ENCODE results near the gene IQGAP2.

Gene IQGAP2

DNA sequence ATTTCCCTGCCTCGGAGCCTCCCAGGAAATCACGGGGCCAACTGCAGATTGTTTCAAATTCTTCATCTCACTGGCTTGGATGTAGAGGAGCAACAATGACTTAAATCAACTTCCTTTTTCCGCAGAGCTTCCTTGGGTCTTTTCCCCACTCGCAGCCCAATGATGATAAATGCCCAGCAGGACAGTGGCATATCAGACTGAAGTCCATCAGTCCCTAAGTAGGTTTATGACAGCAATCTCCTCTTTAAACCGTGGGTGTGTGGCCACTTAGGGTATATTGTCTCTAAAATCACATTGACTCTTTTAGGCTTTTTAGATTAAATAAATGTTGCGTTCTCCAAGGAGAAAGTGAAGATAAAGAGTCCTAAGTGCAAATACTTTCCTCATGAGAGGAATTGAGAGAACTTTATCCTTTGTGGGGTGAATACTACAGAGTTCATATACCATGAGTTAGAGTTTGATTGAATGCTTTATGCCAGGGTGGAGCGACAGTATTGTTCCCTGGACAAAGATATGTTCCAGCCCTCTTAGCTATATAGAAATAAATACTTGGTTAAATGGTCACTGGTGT, 59.1 kb downstream of the IQGAP2 start:
- ATAC-seq: no peak
- TF ChIP-seq TOX (CRISPR knock-in tag; IDR thresholded peaks at IDR 0.05; ENCODE audit: borderline replicate concordance) (no peak), PPARA (CRISPR knock-in tag; IDR thresholded peaks at IDR 0.05; ENCODE audit: borderline replicate concordance) (no peak), CSDC2 (CRISPR knock-in tag; IDR thresholded peaks at IDR 0.05) (no peak), GLIS3 (CRISPR knock-in tag; IDR thresholded peaks at IDR 0.05) (no peak), ZNF70 (CRISPR knock-in tag; IDR thresholded peaks at IDR 0.05) (no peak), ZNF8 (CRISPR knock-in tag; IDR thresholded peaks at IDR 0.05) (no peak), RARB (CRISPR knock-in tag; IDR thresholded peaks at IDR 0.05) (no peak)
- TF ChIP-seq, protein P1, sequence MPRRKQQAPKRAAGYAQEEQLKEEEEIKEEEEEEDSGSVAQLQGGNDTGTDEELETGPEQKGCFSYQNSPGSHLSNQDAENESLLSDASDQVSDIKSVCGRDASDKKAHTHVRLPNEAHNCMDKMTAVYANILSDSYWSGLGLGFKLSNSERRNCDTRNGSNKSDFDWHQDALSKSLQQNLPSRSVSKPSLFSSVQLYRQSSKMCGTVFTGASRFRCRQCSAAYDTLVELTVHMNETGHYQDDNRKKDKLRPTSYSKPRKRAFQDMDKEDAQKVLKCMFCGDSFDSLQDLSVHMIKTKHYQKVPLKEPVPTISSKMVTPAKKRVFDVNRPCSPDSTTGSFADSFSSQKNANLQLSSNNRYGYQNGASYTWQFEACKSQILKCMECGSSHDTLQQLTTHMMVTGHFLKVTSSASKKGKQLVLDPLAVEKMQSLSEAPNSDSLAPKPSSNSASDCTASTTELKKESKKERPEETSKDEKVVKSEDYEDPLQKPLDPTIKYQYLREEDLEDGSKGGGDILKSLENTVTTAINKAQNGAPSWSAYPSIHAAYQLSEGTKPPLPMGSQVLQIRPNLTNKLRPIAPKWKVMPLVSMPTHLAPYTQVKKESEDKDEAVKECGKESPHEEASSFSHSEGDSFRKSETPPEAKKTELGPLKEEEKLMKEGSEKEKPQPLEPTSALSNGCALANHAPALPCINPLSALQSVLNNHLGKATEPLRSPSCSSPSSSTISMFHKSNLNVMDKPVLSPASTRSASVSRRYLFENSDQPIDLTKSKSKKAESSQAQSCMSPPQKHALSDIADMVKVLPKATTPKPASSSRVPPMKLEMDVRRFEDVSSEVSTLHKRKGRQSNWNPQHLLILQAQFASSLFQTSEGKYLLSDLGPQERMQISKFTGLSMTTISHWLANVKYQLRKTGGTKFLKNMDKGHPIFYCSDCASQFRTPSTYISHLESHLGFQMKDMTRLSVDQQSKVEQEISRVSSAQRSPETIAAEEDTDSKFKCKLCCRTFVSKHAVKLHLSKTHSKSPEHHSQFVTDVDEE (CRISPR knock-in tag; IDR thresholded peaks at IDR 0.05): no peak
- TF ChIP-seq, protein P2, sequence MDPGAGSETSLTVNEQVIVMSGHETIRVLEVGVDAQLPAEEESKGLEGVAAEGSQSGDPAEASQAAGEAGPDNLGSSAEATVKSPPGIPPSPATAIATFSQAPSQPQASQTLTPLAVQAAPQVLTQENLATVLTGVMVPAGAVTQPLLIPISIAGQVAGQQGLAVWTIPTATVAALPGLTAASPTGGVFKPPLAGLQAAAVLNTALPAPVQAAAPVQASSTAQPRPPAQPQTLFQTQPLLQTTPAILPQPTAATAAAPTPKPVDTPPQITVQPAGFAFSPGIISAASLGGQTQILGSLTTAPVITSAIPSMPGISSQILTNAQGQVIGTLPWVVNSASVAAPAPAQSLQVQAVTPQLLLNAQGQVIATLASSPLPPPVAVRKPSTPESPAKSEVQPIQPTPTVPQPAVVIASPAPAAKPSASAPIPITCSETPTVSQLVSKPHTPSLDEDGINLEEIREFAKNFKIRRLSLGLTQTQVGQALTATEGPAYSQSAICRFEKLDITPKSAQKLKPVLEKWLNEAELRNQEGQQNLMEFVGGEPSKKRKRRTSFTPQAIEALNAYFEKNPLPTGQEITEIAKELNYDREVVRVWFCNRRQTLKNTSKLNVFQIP (CRISPR knock-in tag; IDR thresholded peaks at IDR 0.05; ENCODE audit: borderline replicate concordance, low read depth): no peak

DNA sequence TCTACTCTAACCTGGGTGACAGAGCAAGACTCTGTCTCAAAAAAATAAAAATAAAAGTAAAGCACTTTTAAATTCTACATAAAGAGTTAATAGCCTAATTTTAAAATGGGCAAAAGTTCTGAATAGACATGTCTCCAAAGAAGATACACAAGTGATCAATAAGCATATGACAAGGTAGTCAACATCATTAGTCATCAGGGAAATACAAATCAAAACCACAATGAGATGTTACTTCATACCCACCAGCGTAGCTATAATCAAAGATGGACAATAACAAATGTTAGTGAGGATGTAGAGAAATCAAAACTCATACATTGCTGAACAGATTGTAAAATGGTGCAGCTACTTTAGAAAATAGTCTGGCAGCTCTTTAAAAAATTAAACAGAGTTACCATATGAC, 64.1 kb downstream of the IQGAP2 start:
- ATAC-seq: no peak
- TF ChIP-seq, protein P2 (CRISPR knock-in tag; IDR thresholded peaks at IDR 0.05; ENCODE audit: borderline replicate concordance, low read depth): no peak
- TF ChIP-seq PPARA (CRISPR knock-in tag; IDR thresholded peaks at IDR 0.05; ENCODE audit: borderline replicate concordance) (no peak), OSR1 (CRISPR knock-in tag; IDR thresholded peaks at IDR 0.05) (no peak), SNAI2 (CRISPR knock-in tag; IDR thresholded peaks at IDR 0.05) (no peak), ZNF565 (CRISPR knock-in tag; conservative IDR thresholded peaks at IDR 0.05; ENCODE audit: low read depth) (no peak), BACH2 (CRISPR knock-in tag; IDR thresholded peaks at IDR 0.05; ENCODE audit: borderline replicate concordance) (no peak), TCF4 (CRISPR knock-in tag; IDR thresholded peaks at IDR 0.05; ENCODE audit: borderline replicate concordance) (no peak)
- TF ChIP-seq, protein P3, sequence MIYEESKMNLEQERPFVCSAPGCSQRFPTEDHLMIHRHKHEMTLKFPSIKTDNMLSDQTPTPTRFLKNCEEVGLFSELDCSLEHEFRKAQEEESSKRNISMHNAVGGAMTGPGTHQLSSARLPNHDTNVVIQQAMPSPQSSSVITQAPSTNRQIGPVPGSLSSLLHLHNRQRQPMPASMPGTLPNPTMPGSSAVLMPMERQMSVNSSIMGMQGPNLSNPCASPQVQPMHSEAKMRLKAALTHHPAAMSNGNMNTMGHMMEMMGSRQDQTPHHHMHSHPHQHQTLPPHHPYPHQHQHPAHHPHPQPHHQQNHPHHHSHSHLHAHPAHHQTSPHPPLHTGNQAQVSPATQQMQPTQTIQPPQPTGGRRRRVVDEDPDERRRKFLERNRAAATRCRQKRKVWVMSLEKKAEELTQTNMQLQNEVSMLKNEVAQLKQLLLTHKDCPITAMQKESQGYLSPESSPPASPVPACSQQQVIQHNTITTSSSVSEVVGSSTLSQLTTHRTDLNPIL (CRISPR knock-in tag; IDR thresholded peaks at IDR 0.05; ENCODE audit: low read depth): no peak

DNA sequence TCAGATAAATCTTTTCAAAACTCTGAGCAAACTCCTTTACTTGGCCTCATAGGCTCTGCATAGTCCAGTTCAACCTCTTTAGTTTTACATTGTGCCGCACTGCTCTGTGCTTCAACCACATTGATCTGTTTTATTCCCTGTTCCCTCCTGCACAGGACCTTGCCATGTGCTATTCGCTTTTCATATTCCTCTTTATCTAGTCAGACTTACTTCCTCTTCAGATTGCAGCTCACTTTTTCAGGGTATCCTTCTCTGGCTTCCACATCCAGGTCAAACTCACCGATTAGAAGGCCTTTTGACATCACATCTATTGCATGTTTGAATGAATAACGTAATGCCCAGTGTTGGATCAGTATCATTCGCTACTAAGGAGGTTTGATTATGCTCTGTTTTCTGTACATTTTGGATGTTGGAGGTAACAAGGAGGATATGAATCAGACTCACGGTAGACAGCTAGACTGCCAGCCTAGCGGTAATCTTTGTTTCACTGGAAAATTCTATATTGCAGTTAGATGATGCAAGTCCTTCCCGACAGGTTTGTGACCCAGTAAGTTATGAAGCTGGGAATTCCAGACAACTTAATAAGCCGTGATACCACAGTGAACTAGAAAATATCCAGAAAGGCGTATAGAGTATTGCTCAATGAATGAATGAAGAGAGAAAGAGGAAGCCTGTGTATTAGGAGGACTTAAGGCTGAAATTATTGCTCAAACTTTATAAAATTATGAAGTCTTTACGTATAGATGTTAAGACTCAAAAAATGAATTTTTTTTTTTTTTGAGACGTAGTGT, 65.7 kb downstream of the IQGAP2 start:
- TF ChIP-seq ZNF565 (CRISPR knock-in tag; conservative IDR thresholded peaks at IDR 0.05; ENCODE audit: low read depth) (no peak), ZFP30 (CRISPR knock-in tag; IDR thresholded peaks at IDR 0.05) (no peak), ZNF8 (CRISPR knock-in tag; IDR thresholded peaks at IDR 0.05) (no peak), SNAI2 (CRISPR knock-in tag; IDR thresholded peaks at IDR 0.05) (no peak), TCF4 (CRISPR knock-in tag; IDR thresholded peaks at IDR 0.05; ENCODE audit: borderline replicate concordance) (no peak), ZFP3 (CRISPR knock-in tag; IDR thresholded peaks at IDR 0.05) (no peak), ISL1 (CRISPR knock-in tag; IDR thresholded peaks at IDR 0.05) (no peak; the same call in 1 of the 2 replicates), CSDC2 (CRISPR knock-in tag; IDR thresholded peaks at IDR 0.05) (no peak), BACH2 (CRISPR knock-in tag; IDR thresholded peaks at IDR 0.05; ENCODE audit: borderline replicate concordance) (no peak), ZC3H10 (CRISPR knock-in tag; IDR thresholded peaks at IDR 0.05) (no peak), PPARA (CRISPR knock-in tag; IDR thresholded peaks at IDR 0.05; ENCODE audit: borderline replicate concordance) (no peak)
- TF ChIP-seq, protein P2 (CRISPR knock-in tag; IDR thresholded peaks at IDR 0.05; ENCODE audit: borderline replicate concordance, low read depth): no peak
- TF ChIP-seq, protein P1 (CRISPR knock-in tag; IDR thresholded peaks at IDR 0.05): no peak
- TF ChIP-seq, protein P4, sequence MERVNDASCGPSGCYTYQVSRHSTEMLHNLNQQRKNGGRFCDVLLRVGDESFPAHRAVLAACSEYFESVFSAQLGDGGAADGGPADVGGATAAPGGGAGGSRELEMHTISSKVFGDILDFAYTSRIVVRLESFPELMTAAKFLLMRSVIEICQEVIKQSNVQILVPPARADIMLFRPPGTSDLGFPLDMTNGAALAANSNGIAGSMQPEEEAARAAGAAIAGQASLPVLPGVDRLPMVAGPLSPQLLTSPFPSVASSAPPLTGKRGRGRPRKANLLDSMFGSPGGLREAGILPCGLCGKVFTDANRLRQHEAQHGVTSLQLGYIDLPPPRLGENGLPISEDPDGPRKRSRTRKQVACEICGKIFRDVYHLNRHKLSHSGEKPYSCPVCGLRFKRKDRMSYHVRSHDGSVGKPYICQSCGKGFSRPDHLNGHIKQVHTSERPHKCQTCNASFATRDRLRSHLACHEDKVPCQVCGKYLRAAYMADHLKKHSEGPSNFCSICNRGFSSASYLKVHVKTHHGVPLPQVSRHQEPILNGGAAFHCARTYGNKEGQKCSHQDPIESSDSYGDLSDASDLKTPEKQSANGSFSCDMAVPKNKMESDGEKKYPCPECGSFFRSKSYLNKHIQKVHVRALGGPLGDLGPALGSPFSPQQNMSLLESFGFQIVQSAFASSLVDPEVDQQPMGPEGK (CRISPR knock-in tag; IDR thresholded peaks at IDR 0.05; ENCODE audit: borderline replicate concordance): no peak
- ATAC-seq: no peak

Data from SK-N-SH treated with all-trans-retinoic acid at 6 μM for 48 hours (cell line).